ENCODE data around the gene TMED1. TPM values are rescaled to one million over a fixed set of nuclear protein-coding genes. Genes with fewer than 3 reads are reported as not detected.

TMED1 gene
- total RNA-seq, 6 donors from 2014 or later = 11.3 to 40.7 (median 25.1) TPM

DNA sequence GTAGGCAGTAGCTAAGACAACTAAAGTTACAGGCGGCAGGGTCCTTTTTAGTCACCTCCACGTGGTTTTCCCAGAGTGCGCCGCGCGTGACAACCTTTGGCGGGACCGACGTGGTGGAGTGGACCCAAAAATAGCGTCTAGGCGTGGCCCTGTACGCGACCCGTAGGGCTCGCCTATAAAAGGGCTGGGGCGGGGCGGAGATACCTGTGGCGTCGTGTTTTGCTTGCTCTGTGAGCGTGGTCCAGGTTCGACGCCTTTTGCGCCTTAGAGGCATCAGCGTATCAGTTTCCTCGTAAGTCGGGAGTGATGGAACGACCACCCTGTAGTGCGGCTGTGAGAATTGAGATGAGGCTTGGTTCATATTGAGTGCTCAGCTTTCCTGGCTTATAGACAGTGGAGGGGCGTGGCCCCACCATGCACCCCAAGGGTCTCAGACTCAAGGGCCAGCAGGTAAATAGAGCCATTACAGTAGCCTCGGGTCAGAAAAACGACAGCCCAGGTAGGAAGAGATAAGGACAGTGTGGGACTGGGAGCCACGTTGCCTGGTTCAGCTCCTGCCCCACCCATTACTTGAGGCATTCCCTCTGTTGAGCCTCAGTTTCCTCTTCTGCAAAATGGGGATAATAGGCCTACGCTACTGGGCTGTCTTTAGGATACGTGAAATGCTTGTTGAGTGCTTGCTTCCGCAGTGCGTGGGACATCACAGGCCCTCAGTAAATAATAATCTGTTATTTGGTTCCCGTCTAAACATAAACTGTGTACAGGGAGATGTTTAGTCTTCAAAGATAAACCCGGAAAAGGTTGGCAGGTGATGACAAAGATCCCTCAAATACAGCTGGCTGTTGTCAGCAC, 693 bp upstream of the TMED1 start:
- TF ChIP-seq EP300 (IDR thresholded peaks at IDR 0.05) = peak in 1 of 4 donors; percentile 41
- no peak for TF ChIP-seq POLR2AphosphoS5 (IDR thresholded peaks at IDR 0.05)
- TF ChIP-seq POLR2A (IDR thresholded peaks at IDR 0.05) = peak in 1 of 4 donors; percentile 13
- peak in 1 of 6 experiments; percentile 20 for TF ChIP-seq CTCF (IDR thresholded peaks at IDR 0.05)
- WGBS, 2 donors = 32 to 35% methylated on average over 31 to 38 of the region's 38 CpGs
- ATAC-seq (ENCODE audit: low FRiP score in 2 of 2) (peak; percentile 69 to 72), DNase-seq (peak; percentile 79 to 89)
- Histone ChIP-seq H3K9me3 (no peaks in the 10 kb centered on the region), H3K4me3 (peak overlapping the region; percentile 31 to 84 (median 58)), H3K27me3 (no peaks in the 10 kb centered on the region), H3K36me3 (peaks cover 5 to 27% (median 23%) of the 10 kb centered on the region in 4 donors), H3K27ac (peak overlapping the region; percentile 94 to 97 (median 96)), H3K4me1 (peaks cover 0 to 19% (median 7%) of the 10 kb centered on the region in 4 donors)

- WGBS, 2 donors = 36 to 51% methylated on average over 20 to 27 of the region's 32 CpGs
Measured at GRCh38 chr19:10835089-10835753, 791 bp downstream of the TMED1 start.

DNA sequence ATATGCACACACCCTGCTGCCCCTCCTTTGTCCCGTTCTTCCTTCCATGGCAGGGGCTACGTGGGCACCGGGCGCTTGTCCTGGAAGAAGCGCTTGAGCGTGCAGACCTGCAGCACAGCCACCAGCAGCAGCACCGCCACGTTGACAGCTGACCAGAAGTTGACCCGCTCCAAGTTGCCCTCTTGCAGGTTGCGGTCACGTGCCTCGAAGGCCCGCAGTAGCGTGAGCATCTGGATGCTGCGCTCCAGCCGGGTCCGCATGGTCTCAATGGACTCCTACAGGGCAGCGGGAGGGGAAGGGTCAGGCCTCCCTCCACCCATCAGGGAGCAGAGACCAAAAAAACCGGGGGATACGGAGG, 3.1 kb downstream of the TMED1 start:
- 88% methylated on average over 15 of the region's 20 CpGs; no CpG with 5 or more reads in 1 of the 2 donors for WGBS, 2 donors
- no peak for ATAC-seq (ENCODE audit: low FRiP score in 2 of 2)

More at GRCh38 chr19:10835089-10835753, 791 bp downstream of the TMED1 start:
- Histone ChIP-seq H3K4me1 (peaks cover 0 to 19% (median 7%) of the 10 kb centered on the region in 4 donors), H3K9me3 (no peaks in the 10 kb centered on the region), H3K27me3 (no peaks in the 10 kb centered on the region), H3K36me3 (peaks cover 9 to 42% (median 37%) of the 10 kb centered on the region in 4 donors), H3K4me3 (peak overlapping the region in 3 of 4 donors; percentile 57 to 84 (median 60)), H3K27ac (peak overlapping the region; percentile 94 to 97 (median 96))
- no peak for ATAC-seq (ENCODE audit: low FRiP score in 2 of 2)
- peak; percentile 84 to 100 for DNase-seq
- peak in 1 of 4 donors; percentile 20 for TF ChIP-seq POLR2A (IDR thresholded peaks at IDR 0.05)
- TF ChIP-seq POLR2AphosphoS5 (IDR thresholded peaks at IDR 0.05) = no peak

DNA sequence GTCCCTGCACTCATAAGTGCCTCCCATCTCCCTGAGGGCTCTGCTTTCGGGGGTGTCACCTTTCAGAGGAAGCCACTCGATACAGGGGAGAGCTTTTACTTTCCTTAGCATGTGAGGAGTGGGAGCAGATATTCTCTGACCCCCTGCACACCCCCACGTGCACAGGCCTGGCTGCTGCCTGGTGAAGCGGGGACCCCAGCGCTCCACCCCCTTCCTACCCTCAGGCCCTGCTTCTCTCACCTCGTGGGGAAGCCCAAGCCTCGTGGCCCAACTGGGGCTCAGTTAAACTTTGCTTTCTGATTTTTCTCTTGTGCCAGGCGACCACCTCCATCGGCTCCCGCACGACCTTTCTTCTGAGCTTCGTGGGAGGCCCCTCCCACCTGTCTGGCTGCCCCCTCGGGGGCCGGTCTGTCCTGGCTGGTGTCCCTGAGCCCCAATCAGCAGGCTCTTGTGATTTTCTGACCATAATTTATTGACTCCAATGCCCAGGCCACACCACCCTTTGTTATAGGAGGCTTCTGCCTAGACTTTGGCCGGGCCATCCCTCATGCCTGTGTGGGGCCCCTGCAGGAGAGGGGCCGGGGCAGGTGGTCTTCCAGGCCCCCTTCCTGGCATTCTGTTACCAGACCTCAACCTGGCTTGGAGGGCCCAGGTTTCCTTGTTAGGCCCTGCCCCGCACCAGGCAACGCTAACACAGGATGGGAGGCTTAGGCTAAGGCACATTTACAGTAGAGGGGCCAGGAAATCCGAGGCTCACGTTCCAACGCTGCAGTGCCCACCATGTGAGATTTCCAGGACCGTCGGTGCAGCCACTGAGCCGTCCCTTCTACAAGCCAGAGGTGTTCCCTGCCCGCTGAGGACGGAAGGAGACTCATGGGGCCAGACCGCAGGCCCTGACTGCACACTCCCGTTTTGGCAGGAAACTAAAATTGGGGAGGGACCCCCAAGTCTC, 3.7 kb downstream of the TMED1 start:
- no peak for ATAC-seq (ENCODE audit: low FRiP score in 2 of 2)
- peaks cover 24 to 70% (median 57%) of the 10 kb centered on the region in 4 donors for H3K36me3 ChIP-seq

More for the DNA sequence above, 3.1 kb downstream of the TMED1 start:
- Histone ChIP-seq H3K9me3 (no peaks in the 10 kb centered on the region), H3K4me3 (no peak overlapping the region), H3K36me3 (peaks cover 23 to 64% (median 54%) of the 10 kb centered on the region in 4 donors), H3K4me1 (peaks cover 0 to 19% (median 7%) of the 10 kb centered on the region in 4 donors), H3K27ac (no peak overlapping the region), H3K27me3 (no peaks in the 10 kb centered on the region)
- peak in 1 of 4 donors; percentile 13 for TF ChIP-seq POLR2A (IDR thresholded peaks at IDR 0.05)
- TF ChIP-seq CTCF (IDR thresholded peaks at IDR 0.05) = no peak
- no peak for TF ChIP-seq POLR2AphosphoS5 (IDR thresholded peaks at IDR 0.05)
- peak in 1 of 2 donors; percentile 64 for DNase-seq

More for the DNA sequence above, 3.7 kb downstream of the TMED1 start:
- Histone ChIP-seq H3K9me3 (no peaks in the 10 kb centered on the region), H3K27ac (no peak overlapping the region), H3K4me1 (peaks cover 0 to 19% (median 7%) of the 10 kb centered on the region in 4 donors), H3K4me3 (no peak overlapping the region), H3K27me3 (no peaks in the 10 kb centered on the region)
- TF ChIP-seq POLR2AphosphoS5 (IDR thresholded peaks at IDR 0.05) (no peak), CTCF (IDR thresholded peaks at IDR 0.05) (no peak), EP300 (IDR thresholded peaks at IDR 0.05) (no peak), POLR2A (IDR thresholded peaks at IDR 0.05) (no peak)
- DNase-seq = peak in 1 of 2 donors; percentile 45
- WGBS, 2 donors = 81 to 82% methylated on average over 15 to 21 of the region's 28 CpGs

All from upper lobe of left lung (tissue), 6 donors.